Hindlimb muscle (tissue), 1 donor: ENCODE measurements around the gene CAPN11. TPM values are rescaled to one million over a fixed set of nuclear protein-coding genes. Genes with fewer than 3 reads are reported as not detected.

Experiments
- DNase-seq: peaks from one replicate; pipeline ENCODE4 v3.0.0-alpha.2; 2013
- polyA plus RNA-seq: library from polyadenylated mRNA; unstranded; fragments of 120-200 nt; gene quantifications from one replicate; pipeline ENCODE4 v1.2.1, GENCODE V29; 2013; ENCODE audit not compliant: insufficient read length

The CAPN11 gene
- 0.61 TPM for polyA plus RNA-seq

DNA sequence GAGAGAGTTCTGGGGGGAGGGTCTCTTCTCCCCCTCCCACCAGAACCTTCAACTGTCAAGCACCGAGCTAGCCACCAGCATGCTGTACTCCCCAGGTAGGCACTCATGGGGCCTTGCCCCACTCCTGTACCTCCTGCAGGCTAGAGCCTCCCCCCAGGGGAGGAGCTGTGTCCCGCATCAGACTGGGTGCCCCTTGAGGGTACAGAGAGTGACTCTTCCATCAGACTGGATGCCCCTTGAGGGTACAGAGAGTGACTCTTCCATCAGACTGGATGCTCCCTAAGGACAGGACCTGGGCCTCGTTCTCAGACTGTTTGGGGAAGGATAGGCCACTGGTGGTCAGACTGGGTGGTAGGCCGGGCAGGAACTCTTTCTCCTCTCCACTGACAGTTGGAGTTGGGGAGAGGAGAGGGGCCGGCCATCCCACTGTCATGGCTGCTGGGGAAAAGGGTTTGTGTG, at the start of gene CAPN11:
Gene CAPN11, plus strand, starts transcription at position 51 of the 459 bp plus-strand sequence. Its CDS starts 29 bp downstream, at position 80.
- DNase-seq, result no peak

DNA sequence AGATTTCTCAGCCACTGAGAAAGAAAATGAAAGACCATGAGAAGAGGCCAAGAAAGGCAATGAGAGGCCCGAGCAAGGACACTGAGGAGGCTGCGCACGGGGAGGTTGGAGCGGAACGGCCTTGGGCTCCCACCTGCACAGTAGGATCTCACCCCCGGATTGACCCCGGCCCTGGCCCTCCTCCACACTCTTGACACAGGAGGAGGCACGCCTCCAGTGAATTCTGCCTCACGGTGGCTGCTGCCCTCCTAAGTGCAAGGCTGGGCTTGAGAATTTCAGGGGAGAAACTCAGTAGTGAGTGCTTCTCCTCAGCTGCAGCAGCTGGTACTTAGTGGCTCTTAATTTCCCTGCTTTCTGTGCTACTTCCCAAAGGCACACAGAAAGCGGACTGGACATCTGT, 49.4 kb upstream of the CAPN11 start:
- no peak for DNase-seq

DNA sequence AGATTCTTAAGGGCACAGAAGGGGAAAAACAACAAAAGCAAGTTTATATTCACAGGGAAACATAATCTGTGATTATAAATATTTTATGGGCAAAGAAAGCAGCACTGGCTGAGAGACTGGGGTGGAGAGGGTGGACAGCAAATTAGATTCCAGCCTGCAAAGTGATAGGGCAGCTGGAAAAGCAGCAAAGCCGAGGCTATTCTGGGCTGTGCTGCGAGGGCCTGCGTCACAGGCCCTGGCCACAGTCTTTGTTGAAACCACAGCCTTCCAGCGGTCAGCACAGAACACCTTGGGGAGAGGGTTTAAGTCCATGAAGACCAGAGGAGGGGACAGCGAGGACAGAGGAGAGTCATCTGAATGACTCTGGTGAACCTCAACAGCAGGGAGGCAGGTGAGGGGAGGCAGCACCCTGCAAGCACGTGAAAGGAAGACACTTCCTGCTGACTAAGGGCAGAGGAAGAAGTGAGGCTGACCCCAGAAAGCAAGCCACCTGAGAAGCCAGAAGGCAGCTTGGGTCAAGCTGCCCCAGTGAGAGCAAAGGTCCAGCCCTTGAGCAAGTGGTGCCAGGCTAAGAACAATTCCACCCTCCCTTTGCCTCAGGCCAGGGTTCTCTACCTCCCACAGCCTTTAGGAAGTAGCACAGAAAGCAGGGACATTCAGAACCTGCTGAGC, 48.5 kb upstream of the CAPN11 start:
- no peak for DNase-seq

DNA sequence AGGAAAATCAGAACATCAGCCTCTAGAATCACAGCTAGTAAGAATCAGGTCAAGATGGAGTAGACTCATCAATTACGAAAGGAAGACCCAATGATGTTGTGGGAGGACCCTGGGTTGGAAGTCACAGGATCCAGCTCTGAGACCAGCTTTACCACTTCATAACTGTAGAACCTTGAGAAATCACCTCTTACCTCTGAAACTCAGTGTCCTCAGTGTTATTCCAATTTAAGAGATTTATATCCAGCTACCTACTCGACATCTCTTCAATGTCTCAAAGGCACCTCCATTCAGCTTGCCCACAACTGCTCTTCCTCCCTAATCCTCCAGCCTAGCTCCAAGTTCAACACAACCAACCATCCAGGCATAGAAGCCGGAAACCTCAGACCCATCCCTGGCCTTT, 47.7 kb upstream of the CAPN11 start:
- no peak for DNase-seq

DNA sequence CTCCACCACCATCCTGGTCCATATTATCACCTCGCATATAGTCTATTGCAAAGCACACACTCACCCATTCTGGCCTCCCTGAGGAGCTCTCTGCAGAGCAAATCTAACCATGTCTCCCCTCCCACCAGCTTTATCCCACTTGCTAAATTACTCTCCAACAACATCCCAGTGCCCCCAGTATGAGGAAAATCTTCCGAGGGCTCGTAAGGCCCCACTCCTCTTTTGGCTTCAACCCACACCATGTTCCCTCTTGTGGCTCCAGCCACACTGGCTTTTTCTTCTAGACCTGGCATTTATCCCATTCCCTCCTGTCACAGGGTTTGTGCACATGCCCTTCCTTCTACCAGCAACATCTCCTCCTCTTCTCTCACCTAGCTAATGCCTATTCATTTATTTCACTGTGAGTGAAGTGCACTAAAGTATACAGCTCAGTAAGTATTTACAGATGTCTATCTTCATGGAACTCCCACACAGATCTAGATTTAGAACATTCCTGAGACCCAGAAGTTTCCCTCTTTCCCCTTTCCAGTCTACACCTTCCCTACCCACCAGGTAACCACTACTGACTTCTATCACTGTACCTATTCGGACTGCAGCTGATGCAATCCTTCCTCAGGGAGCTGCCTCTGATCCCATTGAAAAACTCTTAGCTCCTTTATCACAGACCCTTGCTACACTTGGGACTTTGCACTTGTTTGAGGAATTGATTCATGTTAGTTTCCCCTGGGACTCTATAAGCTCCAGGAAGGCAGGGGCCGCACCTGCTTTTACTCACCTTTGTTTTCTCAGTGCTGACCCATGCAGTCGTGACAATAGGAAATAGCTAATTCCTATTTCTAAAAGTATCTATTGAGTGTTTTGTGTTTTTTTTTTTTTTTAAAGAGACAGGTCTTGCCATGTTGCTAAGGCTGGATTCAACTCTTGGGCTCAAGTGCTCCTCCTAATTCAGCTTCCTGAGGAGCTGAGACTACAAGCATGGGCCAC, 46.9 kb upstream of the CAPN11 start:
- no peak for DNase-seq

DNA sequence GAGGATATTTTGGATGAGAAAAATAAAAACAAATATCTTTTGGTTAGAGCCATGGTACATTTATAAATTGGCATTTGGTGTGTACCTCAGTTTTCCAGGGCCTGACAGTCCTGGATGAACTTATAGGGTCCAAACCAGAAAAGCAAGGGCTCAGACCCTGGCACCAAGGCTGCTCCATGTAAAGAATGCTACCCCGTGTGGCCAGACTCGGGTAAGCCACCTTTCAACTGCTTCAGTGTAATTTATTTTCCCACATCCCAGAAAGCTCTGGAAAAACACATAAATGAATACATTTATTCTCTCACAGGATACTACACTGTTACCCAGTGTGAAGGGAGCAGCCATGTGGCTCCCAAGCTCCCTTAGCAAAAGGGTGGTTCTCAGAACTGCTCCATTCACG, 45.2 kb upstream of the CAPN11 start:
- no peak for DNase-seq

DNA sequence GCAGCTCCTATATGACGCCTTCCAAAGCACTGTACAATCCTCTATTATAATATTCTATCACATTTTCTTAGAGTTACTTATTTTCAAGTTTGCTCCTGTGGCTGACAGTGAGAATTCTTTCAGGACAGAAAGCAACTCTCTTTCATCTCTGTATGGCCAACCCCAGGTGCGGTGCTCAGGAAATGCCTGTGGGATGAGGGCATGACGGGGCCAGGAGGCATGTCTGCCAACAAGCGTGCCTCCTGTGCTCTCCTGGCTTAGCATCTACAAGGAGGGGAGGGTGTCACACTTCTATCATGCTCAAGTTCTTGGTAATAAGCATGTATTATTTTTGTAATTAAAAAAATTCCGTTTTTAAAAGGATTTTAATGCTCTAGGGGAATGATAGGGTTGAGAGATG, 42.8 kb upstream of the CAPN11 start:
- no peak for DNase-seq

DNA sequence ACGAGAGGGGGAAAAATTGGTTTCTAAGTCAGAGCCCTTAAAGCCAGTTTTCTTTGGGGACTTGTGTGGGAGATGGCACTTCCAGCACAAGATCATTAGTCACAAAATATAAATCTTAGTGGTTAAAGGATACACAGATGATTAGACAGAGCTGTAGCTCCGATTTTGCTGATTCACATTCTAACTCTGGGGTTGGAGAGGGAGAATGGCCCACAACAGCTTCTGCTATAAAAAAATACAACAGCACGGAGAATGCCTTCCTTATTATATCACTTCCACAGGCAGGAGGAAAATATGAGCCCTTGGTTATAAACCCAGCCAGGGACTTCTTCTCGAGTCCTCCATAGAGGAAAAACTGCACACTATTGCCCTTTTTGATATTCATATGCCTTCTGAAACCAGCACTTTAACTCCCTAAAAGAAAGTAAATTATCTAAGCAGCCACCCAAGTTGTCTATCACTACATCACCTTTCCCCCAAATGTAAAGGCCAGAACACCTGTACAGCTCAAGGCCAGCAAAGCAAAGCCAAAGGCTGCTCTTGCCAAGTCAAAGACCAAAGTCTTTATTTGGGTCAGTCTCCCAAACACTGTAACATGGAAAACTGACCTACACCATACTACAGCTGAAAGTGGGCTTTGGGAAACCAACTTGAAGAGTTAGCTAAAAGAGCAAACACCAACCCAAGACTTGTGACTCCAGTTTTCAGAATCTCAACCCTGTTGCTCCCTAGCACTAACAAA, 41.8 kb upstream of the CAPN11 start:
- DNase-seq, result no peak

DNA sequence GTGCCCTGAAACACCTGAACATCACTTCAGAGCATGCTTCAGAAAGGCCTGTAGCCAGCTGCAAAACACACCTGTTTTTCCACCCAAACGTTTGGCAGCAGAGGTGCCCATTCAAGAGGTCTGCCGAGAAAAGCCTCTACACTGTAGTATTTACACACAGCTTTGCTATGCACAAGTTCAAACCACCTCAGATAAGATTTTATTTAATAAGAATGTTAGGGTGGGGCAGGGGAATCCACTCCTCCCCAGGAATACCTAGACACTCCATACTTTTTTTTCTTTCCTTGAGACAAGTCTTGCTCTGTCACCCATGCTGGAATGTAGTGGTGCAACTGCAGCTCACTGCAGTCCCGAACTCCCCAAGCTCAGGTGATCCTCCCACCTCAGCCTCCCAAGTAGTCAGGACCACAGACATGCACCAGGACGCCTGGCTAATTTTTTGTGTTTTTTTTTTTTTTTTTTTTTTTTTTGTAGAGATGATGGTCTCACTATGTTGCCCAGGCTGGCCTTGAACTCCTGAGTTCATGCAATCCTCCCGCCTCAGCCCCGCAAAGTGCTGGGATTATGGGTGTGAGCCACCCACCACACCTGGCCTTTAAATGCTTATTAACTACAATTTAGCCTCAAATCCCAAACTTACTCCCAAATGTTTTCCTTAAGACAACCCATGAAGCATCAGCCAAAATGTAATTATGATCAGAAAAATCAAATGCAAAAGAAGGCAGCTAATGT, 41.1 kb upstream of the CAPN11 start:
- DNase-seq, result no peak

DNA sequence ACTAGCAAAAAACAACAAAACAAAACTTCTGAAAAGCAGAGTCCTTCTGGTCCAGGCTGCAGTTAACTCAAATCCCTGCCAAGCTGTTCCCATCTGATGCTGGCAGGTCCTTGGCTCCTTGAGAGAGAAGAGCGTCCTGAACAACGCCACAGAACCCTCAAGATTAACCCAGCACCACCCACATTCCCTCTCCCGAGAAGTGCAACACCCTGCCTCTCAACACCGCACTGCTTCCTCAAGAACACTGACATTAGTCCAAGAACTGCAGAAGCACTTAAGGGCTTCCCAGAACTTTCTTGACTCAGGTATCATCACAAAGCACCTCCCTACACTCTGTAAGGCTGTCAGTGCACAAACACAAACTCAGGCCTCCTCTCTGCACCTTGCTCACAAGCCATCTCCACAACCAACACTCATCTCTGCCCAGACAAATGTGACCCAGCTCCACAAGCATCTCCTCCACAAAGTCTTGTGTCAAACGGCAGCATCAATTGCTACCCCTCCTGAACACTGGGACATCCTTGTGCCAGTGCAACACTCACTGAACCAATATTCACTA, 38.8 kb upstream of the CAPN11 start:
- no peak for DNase-seq

DNA sequence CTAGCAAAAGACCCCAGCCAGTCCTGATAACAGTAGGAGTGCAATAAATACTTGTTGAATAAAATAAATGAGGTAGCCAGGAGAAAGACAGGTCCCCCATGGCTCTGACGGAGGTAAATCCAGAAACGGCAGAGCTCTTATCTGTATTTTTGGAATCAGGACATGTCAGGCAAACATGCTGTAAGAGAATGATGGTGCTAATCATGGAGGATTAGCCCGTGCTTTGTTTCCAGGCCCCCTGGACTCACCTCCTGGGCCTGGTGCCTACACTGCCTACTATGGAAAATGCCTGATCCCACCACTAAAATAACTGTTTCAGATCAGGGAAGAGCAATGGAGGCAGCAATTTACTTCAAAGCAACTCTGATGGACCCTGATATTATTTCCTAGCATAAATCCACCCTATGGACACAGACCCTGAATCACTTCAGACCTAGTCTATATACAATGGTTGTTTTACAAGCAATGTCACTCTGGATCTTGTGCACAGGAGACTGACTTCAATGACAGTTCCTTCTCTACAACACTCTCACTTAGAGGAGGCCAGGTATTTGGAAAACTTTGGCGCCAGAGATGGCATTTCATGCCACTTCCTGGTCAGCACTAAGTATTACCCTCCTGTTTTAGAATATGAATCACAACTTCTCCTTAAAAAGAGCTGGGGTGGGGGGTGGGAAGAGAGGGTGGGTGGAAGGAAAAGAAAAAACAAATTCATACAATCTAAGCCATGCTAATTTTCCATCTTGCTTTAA, 37.8 kb upstream of the CAPN11 start:
- DNase-seq, result no peak

DNA sequence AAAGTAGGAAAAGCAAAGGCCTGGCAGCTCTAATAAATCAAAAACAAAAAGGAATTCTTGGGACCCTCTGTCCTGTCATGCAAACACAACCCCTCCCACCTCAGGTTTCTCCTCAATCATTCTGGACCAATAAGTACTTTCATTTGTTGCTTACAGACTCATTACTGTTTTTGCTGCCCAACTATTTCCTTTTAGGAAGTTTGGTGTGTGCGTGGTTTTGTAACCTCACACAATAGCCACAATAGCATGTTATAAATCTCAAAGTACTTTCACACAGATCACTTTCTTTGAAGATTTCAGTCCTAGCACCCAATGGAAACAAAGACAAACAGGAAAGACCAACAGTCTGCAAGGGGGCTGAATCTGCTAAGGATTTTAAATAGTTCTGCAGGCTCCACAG, 35.8 kb upstream of the CAPN11 start:
- no peak for DNase-seq

DNA sequence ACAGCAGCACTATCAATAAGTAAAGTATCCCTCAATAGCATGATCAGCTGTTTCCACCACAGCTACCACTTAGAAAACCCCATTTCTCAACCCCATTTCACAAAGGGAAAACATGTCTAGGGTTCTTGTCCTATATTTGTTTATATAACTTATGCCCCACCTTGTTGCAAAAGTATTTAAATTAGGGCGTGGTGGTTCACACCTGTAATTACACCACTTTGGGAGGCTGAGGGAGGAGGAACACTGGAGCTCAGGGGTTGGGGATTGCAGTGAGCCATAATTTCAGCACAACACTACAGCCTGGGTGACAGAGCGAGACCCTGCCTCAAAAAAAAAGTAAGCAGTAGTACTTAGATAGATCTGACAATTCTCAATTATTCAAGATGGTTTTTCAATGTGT, 35.1 kb upstream of the CAPN11 start:
- DNase-seq, result no peak

DNA sequence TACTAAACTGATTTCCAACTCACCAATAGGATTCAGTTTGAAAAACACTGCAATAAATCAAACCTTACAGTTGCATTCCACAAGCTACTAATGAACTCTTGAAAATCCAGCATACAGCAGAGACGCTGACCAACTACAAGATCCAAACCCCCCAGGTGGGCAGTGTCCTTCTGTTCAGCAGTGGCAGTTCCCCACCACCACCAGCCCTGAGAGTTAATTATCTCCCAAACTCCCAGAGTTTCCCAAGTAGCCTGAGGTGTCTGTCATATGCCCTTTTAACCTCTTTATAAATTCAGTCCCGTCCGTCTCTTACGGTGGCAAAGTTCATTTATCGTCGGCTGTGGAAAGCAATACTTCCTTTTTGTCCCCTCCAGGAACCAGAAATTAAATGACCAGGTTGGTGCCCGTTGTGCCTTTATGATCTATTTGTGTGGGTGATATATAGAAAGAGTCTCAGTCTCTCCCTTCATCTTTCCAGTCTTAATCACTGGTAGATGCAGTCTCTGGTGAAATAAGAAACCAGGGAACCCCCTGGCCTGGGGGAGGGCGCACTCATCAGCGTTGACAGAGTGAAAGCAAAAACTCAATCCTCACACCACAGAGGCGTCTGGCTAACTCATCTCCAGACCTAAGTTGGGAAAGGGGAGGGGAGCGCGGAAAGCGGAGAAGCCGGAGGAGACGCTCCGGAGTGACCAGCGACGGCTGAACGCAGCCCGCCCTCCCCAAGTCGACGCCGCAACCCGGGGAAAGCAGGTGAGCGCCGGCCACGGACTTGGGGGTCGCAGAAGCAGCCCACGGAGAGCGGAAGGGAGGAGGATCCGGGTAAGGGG, 32.1 kb upstream of the CAPN11 start:
- DNase-seq, result peak; percentile 72

DNA sequence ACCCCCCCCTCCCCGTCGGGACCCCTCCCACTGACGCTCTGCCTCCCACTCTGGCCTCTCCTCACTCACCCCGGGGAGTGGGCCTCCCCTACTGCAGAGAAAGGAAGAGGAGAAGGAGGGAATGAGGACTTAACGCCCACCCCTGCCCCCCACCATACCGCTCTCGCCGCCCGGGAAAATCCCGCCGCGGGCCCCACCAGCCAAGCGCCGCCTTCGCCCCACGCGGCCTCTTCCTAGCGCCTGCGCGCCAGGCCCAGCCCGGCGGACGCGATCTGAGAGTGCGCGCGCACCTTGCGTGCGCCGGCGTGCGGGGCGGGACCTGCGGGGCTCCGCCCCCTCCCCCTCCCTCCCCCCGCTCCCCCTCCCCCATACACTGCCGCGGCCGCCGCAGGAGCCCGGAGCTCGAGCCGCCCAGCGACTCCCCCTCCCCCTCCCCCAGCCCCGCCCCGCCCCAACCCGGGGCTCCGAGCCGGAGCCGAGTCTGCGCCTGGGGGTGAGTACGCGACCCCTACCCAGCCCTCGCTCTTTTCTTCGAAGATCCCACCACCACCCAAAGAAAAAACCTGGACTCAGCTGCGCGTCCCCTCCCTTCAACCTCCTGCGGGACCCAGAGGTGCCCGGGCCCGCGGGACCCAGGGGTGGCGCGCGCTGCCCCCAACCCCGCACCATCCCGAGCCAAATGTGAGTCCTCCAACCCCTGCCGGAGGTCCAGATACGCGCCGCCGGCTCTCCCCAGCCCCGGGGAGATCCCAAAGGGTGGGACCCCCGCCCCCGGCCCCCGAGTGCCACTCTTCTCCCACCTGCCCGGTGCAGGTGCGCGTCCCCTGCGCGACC, 31.2 kb upstream of the CAPN11 start, which contains the start of the genes MRPL14 and TMEM63B:
Gene MRPL14, minus strand, starts transcription at position 267 of the 834 bp plus-strand sequence. CDS start 10,841 bp downstream, outside the sequence.
Gene TMEM63B, plus strand, starts transcription at position 369 of the 834 bp plus-strand sequence. CDS start 7,031 bp downstream, outside the sequence.
- DNase-seq, result peak; percentile 96

DNA sequence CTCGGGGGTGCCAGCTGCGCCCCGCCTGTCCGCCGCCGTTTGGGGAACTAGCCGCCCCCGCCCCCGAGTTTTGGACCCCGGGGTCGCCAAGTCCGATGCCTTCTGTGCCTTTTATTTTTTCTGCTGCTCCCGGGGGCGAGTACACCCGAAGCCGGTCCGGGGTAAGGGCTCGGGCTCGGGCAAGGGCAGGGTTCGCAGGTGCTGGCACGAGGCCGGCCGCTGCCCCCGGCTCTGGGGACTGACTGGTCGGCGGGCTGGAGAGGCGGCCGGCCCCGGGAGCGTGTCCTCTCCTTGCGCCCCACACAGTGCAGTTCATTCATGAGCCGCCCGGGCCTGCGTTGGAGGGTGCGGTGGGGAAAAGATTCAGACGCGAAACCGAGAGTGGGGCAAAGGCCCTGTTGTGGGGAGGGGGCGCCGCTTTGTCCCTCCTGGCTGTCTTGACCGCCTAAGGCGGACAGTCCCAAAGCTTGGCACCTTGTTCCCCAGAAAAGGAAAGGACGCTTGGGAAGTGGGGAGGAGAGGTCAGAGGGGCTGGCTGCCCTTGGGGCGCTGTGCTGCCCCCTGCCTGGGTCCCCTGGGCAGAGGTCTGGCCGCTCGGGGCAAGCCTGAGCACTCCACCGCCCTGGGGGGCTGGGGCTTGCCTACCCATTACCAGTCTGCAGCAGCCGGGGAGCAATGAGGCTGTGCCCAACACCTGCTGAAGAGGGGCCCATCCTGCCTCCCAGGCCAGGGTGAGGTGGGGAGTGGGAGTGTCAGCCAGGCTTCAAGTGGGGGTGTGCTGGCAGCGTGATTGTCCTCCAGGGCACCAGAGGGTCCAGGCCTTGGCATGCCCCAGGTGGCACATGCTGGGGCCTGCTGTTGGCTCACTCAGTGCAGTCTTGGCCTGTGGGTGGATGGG, 30.4 kb upstream of the CAPN11 start:
- DNase-seq, result no peak

DNA sequence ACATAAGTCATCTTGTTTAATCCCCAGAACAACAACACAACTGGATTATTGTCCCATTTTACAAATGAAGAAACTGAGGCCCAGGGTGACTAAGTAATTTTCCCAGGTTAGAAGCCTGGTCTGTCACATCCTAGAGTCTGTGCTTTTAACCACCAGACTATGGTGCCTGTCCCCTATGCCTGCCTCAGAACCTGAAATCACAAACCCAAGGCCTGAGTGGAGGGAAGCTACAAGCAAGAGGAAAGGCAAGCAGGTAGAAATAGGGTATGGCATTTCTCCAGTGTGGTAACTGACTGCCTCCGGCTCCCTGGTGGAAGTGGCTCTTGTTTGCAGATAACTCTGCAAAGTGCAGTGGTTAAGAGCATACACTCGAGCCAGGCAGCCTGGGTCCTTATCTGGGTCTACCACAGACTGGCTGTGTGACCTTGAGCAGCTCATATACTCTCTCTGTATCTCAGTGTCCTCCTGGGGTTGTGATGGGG, 28.7 kb upstream of the CAPN11 start:
- no peak for DNase-seq

DNA sequence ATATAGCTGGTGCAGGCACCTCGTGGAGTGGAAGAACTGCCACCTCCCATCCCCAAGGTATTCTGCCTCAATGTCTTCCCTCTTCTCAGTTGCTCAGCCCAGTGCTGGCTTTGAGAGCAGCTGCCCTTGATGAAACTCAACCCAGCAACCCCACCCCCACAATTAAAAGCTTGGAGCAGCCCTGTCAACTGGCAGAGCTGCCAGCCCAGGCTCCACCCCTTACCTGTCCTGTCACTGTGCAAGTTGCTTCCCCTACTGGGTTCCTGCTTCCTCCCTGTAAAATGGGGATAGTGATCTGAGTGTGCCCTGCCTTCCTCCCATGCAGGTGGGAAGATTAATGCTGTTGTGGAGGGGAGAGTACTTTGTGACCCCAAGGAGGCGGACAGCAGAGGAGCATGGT, 26.7 kb upstream of the CAPN11 start:
- DNase-seq, result no peak
